HCT116 (cell line): ENCODE data around the gene CUX1. TPM values are rescaled to one million over a fixed set of nuclear protein-coding genes. Genes with fewer than 3 reads are reported as not detected.

Source experiments
- ATAC-seq: fragments of 200-7000 bp; cut with Tn5 transposase; 2 replicates; pipeline ENCODE4 v1.9.1; 2020; ENCODE audit warnings: mild to moderate bottlenecking, moderate library complexity
- BruUV-seq: library from RNA; stranded (reverse); fragments of 400-500 nt; replicated peaks from 2 replicates; lab custom pipeline; 2021; lab: Mats Ljungman, UMichigan
- CTCF ChIA-PET: fragments of 300-600 bp; sonication (Branson Sonifier 250); formaldehyde crosslinking; loops from one replicate; lab custom pipeline; 2021; ENCODE audit warnings: antibody characterized with exemption; lab: Charles Lee
- POLR2A ChIA-PET: fragments of 300-600, 350-600 bp; sonication (Branson Sonifier 250); formaldehyde crosslinking; loops from one replicate; lab custom pipeline; 2021; ENCODE audit warnings: antibody characterized with exemption; lab: Charles Lee
- RAD21 ChIA-PET, 2 experiments: fragments of 300-600 bp; sonication (Branson Sonifier 250); formaldehyde crosslinking; loops; one replicate each; lab custom pipeline; 2023; ENCODE audit warnings: low total read pairs in 2 of 2; ENCODE audit not compliant: uncharacterized antibody in 2 of 2, unreplicated experiment in 2 of 2, low non-redundant PET in 1 of 2; lab: Charles Lee
- DNase-seq: peaks from one replicate; pipeline ENCODE4 v3.0.0-alpha.2; 2010; ENCODE audit warnings: low read depth, low spot score
- H2AFZ ChIP-seq: fragments of 200-600 bp; shearing (Covaris generic), sonication (generic); 2 replicates; pipeline ENCODE4 v1.6.1; 2017; ENCODE audit warnings: low read depth, mixed run types, mixed read lengths, antibody characterized with exemption, low read length; ENCODE audit not compliant: poor library complexity, severe bottlenecking
- H3K27ac ChIP-seq: 2 replicates; pipeline ENCODE4 v1.5.1; 2012; ENCODE audit warnings: low read depth, low read length
- H3K27me3 ChIP-seq: fragments of 200-600 bp; sonication (generic); 2 replicates; pipeline ENCODE4 v1.6.1; 2016; ENCODE audit warnings: mixed run types, low read length, mixed read lengths; ENCODE audit not compliant: insufficient read depth
- H3K36me3 ChIP-seq, 2 experiments: fragments of 200-500 bp in 1 of 2; fragments of 200-600 bp in 1 of 2; sonication (Bioruptor generic) in 1 of 2; sonication (generic) in 1 of 2; 2 replicates each; pipeline versions ENCODE4 v1.5.1 to v1.6.1; 2014 to 2016; ENCODE audit warnings: low read length in 2 of 2, inconsistent platforms in 1 of 2, mixed read lengths in 1 of 2, mixed run types in 1 of 2; ENCODE audit not compliant: insufficient read depth in 2 of 2, control insufficient read depth in 1 of 2
- H3K4me1 ChIP-seq, 2 experiments: fragments of 200-600 bp in 1 of 2; sonication (generic) in 1 of 2; 2 replicates each; pipeline versions ENCODE4 v1.5.1 to v1.6.1; 2012 to 2017; ENCODE audit warnings: low read length in 2 of 2, inconsistent platforms in 1 of 2, mild to moderate bottlenecking in 1 of 2, mixed read lengths in 1 of 2, mixed run types in 1 of 2, moderate library complexity in 1 of 2; ENCODE audit not compliant: insufficient read depth in 2 of 2, control insufficient read depth in 1 of 2
- H3K4me2 ChIP-seq: fragments of 200-600 bp; sonication (generic); 2 replicates; pipeline ENCODE4 v1.6.1; 2017; ENCODE audit warnings: mixed run types, low read length, mixed read lengths
- H3K4me3 ChIP-seq, 2 experiments: fragments of 200-600 bp in 1 of 2; sonication (generic) in 1 of 2; replicated peaks in 1 of 2; 2 replicates each; pipeline ENCODE4 v1.5.1; 2011 to 2016; ENCODE audit warnings: low read length in 2 of 2, control low read depth in 1 of 2, low read depth in 1 of 2, mild to moderate bottlenecking in 1 of 2, mixed read lengths in 1 of 2, mixed run types in 1 of 2
- H3K79me2 ChIP-seq: fragments of 200-600 bp; sonication (generic); 2 replicates; pipeline ENCODE4 v1.6.1; 2017; ENCODE audit warnings: mild to moderate bottlenecking, mixed run types, low read length, moderate library complexity, mixed read lengths; ENCODE audit not compliant: insufficient read depth
- H3K9ac ChIP-seq: fragments of 200-600 bp; sonication (generic); 2 replicates; pipeline ENCODE4 v1.6.1; 2016; ENCODE audit warnings: low read length, mixed read lengths
- H3K9me2 ChIP-seq: fragments of 200-600 bp; sonication (generic), shearing (Covaris generic); 2 replicates; pipeline ENCODE4 v1.6.1; 2017; ENCODE audit warnings: mixed run types, mild to moderate bottlenecking, moderate library complexity; ENCODE audit not compliant: insufficient read depth
- H3K9me3 ChIP-seq, 2 experiments: fragments of 200-500 bp in 1 of 2; fragments of 200-600 bp in 1 of 2; sonication (Bioruptor generic) in 1 of 2; sonication (generic) in 1 of 2; 2 replicates each; pipeline ENCODE4 v1.6.1; 2014 to 2017; ENCODE audit warnings: low read length in 2 of 2, mixed read lengths in 2 of 2, inconsistent platforms in 1 of 2, low read depth in 1 of 2, mild to moderate bottlenecking in 1 of 2, mixed run types in 1 of 2, moderate library complexity in 1 of 2; ENCODE audit not compliant: control insufficient read depth in 1 of 2, insufficient read depth in 1 of 2
- H4K20me1 ChIP-seq: fragments of 200-600 bp; sonication (generic), shearing (Covaris generic); 2 replicates; pipeline ENCODE4 v1.6.1; 2017; ENCODE audit warnings: mixed run types, mild to moderate bottlenecking, moderate library complexity; ENCODE audit not compliant: insufficient read depth
- CBX3 ChIP-seq: IDR thresholded peaks from 2 replicates; pipeline ENCODE4 v1.6.1; 2012; ENCODE audit warnings: low read depth
- EGR1 ChIP-seq: IDR thresholded peaks from 2 replicates; pipeline ENCODE4 v1.6.1; 2012; ENCODE audit warnings: low read depth
- ELF1 ChIP-seq: IDR thresholded peaks from 2 replicates; pipeline ENCODE4 v1.6.1; 2012; ENCODE audit warnings: low read depth, borderline replicate concordance
- EZH2phosphoT487 ChIP-seq: fragments of 200-600 bp; IDR thresholded peaks from 2 replicates; pipeline ENCODE4 v1.6.1; 2018; ENCODE audit warnings: antibody characterized with exemption, borderline replicate concordance
- FOSL1 ChIP-seq: IDR thresholded peaks from 2 replicates; pipeline ENCODE4 v1.6.1; 2012; ENCODE audit warnings: low read depth
- JUND ChIP-seq: IDR thresholded peaks from 2 replicates; pipeline ENCODE4 v1.6.1; 2012
- POLR2A ChIP-seq: IDR thresholded peaks from 2 replicates; pipeline ENCODE4 v1.7.0; 2011; ENCODE audit warnings: borderline replicate concordance; ENCODE audit not compliant: insufficient read depth, insufficient read length; ENCODE audit errors: extremely low read depth
- POLR2AphosphoS5 ChIP-seq: IDR thresholded peaks from 2 replicates; pipeline ENCODE4 v1.6.1; 2011; ENCODE audit warnings: mild to moderate bottlenecking, low read depth, low read length, moderate library complexity
- RAD21 ChIP-seq: IDR thresholded peaks from 2 replicates; pipeline ENCODE4 v1.6.1; 2012; ENCODE audit warnings: low read depth, mild to moderate bottlenecking
- SIN3A ChIP-seq: IDR thresholded peaks from 2 replicates; pipeline ENCODE4 v1.6.1; 2012; ENCODE audit warnings: low read depth
- SRF ChIP-seq: IDR thresholded peaks from 2 replicates; pipeline ENCODE4 v1.6.1; 2012; ENCODE audit warnings: low read depth
- TCF7L2 ChIP-seq: IDR thresholded peaks from 2 replicates; pipeline ENCODE4 v1.7.0; 2011; ENCODE audit warnings: borderline replicate concordance, inconsistent platforms; ENCODE audit not compliant: insufficient read depth, insufficient read length; ENCODE audit errors: extremely low read depth
- ZBTB33 ChIP-seq: IDR thresholded peaks from 2 replicates; pipeline ENCODE4 v1.6.1; 2011; ENCODE audit warnings: mild to moderate bottlenecking, low read length, moderate library complexity; ENCODE audit not compliant: insufficient replicate concordance; ENCODE audit errors: extremely low read depth
- ZNF274 ChIP-seq: fragments of 200-500 bp; sonication (Bioruptor generic); IDR thresholded peaks from 2 replicates; pipeline ENCODE4 v1.6.1; 2014; ENCODE audit warnings: mild to moderate bottlenecking, low read depth, low read length, inconsistent platforms
- intact Hi-C: fragments of 100-400 bp; cut with micrococcal nuclease; formaldehyde crosslinking; loops from 2 replicates; pipeline ENCODE4 v1.10.0; 2022
- total RNA-seq: library from RNA; stranded (reverse); gene quantifications from one replicate; pipeline ENCODE4 v1.2.1, GENCODE V29; 2021; ENCODE audit not compliant: unreplicated experiment
- TF ChIP-seq, protein P1 (sequence below): IDR thresholded peaks from 2 replicates; pipeline ENCODE4 v1.6.1; 2012
- TF ChIP-seq, protein P2 (sequence below): IDR thresholded peaks from 2 replicates; pipeline ENCODE4 v1.6.1; 2012; ENCODE audit warnings: low read depth

Gene CUX1
- total RNA-seq, 1 experiment from 2014 or later: 68.9 TPM

DNA sequence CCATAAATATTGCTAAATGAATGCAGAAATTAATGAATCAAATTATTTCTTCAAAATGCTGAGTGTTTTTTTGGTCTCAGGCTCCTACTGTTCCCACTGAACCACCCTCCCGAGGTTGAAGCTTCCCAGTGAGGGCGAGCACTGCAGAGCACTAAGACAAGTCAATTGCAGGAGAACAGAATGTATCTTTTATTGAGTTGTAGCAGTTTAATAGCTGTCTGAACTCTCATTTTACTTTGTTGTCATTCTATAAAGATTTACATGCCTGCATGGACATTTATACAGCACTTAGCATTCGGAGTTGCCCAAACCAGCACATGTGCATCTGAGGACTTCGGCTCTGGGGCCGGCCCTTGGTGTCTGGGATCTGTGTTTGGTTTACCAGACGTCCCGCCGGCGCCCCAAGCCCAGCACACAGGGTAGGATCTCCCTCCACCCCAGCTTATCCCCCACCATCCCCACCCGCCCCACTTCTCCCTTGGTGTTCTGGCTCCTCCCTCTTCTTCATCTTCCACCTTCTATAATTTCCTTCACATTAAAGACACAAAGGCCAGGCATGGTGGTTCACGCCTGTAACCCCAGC lies 258.2 kb downstream of the CUX1 start:
- H3K9ac ChIP-seq: no peak overlapping the region
- no peak overlapping the region for H2AFZ ChIP-seq
- no peaks in the 10 kb centered on the region for H3K9me3 ChIP-seq
- DNase-seq: no peak
- POLR2A ChIA-PET: no interaction called here
- no peak overlapping the region for H3K4me3 ChIP-seq
- no peaks in the 10 kb centered on the region; the same call in 1 of the 2 replicates for H3K79me2 ChIP-seq
- TF ChIP-seq SRF: no peak
- no peak for TF ChIP-seq ELF1
- TF ChIP-seq FOSL1: no peak
- no peak for TF ChIP-seq SIN3A
- TF ChIP-seq EZH2phosphoT487: no peak
- no peak for TF ChIP-seq CBX3
- TF ChIP-seq POLR2A: no peak
- TF ChIP-seq ZNF274: no peak
- TF ChIP-seq JUND: no peak
- TF ChIP-seq, protein P1, sequence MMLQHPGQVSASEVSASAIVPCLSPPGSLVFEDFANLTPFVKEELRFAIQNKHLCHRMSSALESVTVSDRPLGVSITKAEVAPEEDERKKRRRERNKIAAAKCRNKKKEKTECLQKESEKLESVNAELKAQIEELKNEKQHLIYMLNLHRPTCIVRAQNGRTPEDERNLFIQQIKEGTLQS: no peak
- no peak for TF ChIP-seq EGR1
- TF ChIP-seq POLR2AphosphoS5: no peak
- TF ChIP-seq, protein P2, sequence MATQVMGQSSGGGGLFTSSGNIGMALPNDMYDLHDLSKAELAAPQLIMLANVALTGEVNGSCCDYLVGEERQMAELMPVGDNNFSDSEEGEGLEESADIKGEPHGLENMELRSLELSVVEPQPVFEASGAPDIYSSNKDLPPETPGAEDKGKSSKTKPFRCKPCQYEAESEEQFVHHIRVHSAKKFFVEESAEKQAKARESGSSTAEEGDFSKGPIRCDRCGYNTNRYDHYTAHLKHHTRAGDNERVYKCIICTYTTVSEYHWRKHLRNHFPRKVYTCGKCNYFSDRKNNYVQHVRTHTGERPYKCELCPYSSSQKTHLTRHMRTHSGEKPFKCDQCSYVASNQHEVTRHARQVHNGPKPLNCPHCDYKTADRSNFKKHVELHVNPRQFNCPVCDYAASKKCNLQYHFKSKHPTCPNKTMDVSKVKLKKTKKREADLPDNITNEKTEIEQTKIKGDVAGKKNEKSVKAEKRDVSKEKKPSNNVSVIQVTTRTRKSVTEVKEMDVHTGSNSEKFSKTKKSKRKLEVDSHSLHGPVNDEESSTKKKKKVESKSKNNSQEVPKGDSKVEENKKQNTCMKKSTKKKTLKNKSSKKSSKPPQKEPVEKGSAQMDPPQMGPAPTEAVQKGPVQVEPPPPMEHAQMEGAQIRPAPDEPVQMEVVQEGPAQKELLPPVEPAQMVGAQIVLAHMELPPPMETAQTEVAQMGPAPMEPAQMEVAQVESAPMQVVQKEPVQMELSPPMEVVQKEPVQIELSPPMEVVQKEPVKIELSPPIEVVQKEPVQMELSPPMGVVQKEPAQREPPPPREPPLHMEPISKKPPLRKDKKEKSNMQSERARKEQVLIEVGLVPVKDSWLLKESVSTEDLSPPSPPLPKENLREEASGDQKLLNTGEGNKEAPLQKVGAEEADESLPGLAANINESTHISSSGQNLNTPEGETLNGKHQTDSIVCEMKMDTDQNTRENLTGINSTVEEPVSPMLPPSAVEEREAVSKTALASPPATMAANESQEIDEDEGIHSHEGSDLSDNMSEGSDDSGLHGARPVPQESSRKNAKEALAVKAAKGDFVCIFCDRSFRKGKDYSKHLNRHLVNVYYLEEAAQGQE: no peak
- TF ChIP-seq TCF7L2: no peak
- TF ChIP-seq RAD21: no peak
- no peak for TF ChIP-seq ZBTB33
- RAD21 ChIA-PET: no interaction called here
- peaks cover 0 to 4% of the 10 kb centered on the region in 2 experiments; a peak in 1 of 4 replicates for H3K36me3 ChIP-seq
- H3K4me1 ChIP-seq: peaks cover 36 to 43% of the 10 kb centered on the region in 2 experiments
- H3K4me2 ChIP-seq: no peak overlapping the region
- BruUV-seq: no TSS peak
- no peaks in the 10 kb centered on the region for H4K20me1 ChIP-seq
- no peak overlapping the region for H3K27ac ChIP-seq
- CTCF ChIA-PET: no interaction called here
- intact Hi-C loops: no loop called here
- no peaks in the 10 kb centered on the region for H3K27me3 ChIP-seq
- ATAC-seq: no peak
- no peaks in the 10 kb centered on the region for H3K9me2 ChIP-seq
